Osteocyte (in vitro differentiated cells): Measurements from ENCODE around the gene RFLNA. TPM values are rescaled to one million over a fixed set of nuclear protein-coding genes. Genes with fewer than 3 reads are reported as not detected.

Experiments
- DNase-seq: peaks from one replicate; pipeline ENCODE4 v3.0.0; 2021; ENCODE audit warnings: mixed read lengths; ENCODE audit not compliant: unreplicated experiment; ENCODE audit errors: extremely low spot score
- H3K27ac Mint-ChIP-seq: one replicate; pipeline ENCODE4 v1.8.0; 2021; ENCODE audit warnings: mild to moderate bottlenecking, mixed read lengths; ENCODE audit not compliant: unreplicated experiment
- H3K27me3 Mint-ChIP-seq: one replicate; pipeline ENCODE4 v1.8.0; 2021; ENCODE audit warnings: mixed read lengths; ENCODE audit not compliant: unreplicated experiment
- H3K36me3 Mint-ChIP-seq: one replicate; pipeline ENCODE4 v1.8.0; 2021; ENCODE audit warnings: mixed read lengths; ENCODE audit not compliant: unreplicated experiment
- H3K4me1 Mint-ChIP-seq: one replicate; pipeline ENCODE4 v1.8.0; 2021; ENCODE audit warnings: mixed read lengths; ENCODE audit not compliant: unreplicated experiment
- H3K4me3 Mint-ChIP-seq: one replicate; pipeline ENCODE4 v1.8.0; 2021; ENCODE audit warnings: mild to moderate bottlenecking, moderate library complexity, mixed read lengths; ENCODE audit not compliant: unreplicated experiment
- H3K9me3 Mint-ChIP-seq: one replicate; pipeline ENCODE4 v1.8.0; 2021; ENCODE audit warnings: mixed read lengths; ENCODE audit not compliant: unreplicated experiment
- total RNA-seq: library from RNA; stranded (reverse); gene quantifications from 2 replicates; pipeline ENCODE4 v1.2.1, GENCODE V29; 2021
- TF ChIP-seq, protein P1 (sequence below): fragments of 200-600 bp; sonication (generic); IDR thresholded peaks from 2 replicates; pipeline ENCODE4 v1.5.0; 2021; ENCODE audit warnings: antibody characterized with exemption, mild to moderate bottlenecking, moderate library complexity

Gene RFLNA
- total RNA-seq, 1 donor from 2014 or later = 0.91 TPM

DNA sequence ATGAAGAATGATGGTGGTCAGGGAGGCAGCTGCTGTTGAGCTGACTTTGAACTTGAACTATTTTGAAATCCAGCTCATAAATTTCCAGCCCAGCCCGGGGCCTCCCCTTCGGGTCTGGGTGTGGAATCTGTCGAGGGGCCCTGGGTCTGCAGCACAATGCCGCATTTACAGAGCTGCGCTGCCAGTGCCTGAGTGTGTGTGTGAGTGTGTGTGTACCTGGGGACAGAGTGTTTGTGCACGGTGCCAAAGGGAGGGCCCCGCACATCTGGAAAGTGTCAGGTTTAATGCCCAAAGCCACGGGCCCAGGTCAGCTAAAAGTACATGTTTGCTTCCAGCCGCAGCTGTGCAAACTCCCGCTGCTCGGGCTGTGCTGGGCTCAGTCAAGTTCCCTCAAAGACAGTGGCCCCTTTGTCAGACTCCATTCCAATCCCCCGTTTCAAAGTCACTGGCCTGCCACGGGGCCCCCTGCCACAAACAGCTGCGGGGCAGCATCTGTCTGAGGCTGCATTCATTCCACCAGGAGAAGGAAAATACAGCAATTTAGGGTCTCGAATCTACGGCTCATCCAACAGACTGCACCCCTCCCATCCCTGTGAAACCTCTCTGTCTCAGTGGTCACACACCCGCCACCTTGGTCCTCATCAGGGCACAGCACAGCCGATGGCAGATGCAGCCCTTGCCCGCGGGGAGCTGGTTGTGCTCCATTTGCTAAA lies 16.3 kb upstream of the RFLNA start:
- TF ChIP-seq, protein P1, sequence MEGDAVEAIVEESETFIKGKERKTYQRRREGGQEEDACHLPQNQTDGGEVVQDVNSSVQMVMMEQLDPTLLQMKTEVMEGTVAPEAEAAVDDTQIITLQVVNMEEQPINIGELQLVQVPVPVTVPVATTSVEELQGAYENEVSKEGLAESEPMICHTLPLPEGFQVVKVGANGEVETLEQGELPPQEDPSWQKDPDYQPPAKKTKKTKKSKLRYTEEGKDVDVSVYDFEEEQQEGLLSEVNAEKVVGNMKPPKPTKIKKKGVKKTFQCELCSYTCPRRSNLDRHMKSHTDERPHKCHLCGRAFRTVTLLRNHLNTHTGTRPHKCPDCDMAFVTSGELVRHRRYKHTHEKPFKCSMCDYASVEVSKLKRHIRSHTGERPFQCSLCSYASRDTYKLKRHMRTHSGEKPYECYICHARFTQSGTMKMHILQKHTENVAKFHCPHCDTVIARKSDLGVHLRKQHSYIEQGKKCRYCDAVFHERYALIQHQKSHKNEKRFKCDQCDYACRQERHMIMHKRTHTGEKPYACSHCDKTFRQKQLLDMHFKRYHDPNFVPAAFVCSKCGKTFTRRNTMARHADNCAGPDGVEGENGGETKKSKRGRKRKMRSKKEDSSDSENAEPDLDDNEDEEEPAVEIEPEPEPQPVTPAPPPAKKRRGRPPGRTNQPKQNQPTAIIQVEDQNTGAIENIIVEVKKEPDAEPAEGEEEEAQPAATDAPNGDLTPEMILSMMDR = no peak
- no peak for DNase-seq
- peak overlapping the region; percentile 59 for H3K27ac Mint-ChIP-seq
- H3K4me1 Mint-ChIP-seq = peaks cover 28% of the 10 kb centered on the region
- no peaks in the 10 kb centered on the region for H3K9me3 Mint-ChIP-seq
- H3K4me3 Mint-ChIP-seq = peak overlapping the region; percentile 38
- H3K36me3 Mint-ChIP-seq = no peaks in the 10 kb centered on the region
- H3K27me3 Mint-ChIP-seq = peaks cover 46% of the 10 kb centered on the region

DNA sequence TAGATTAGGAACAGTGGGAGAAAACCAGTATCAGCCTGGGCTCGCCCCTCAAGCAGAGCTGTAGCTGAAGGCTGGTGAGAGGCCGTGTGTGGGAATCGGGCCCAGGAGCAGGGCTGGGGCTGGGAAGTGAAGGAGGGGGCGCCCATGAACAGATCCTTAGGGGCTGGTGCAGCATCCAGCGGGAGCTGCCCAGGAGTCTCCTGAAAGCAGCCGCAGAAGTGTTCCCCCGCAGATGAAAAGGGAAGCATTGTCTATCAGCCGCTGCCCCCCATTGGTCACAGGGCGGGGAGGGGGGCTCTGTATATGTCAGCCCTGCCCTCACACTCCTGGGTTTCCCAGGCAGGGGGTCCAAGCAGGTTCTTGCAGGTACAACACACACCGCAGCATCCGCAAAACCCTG lies 15.6 kb upstream of the RFLNA start:
- H3K4me3 Mint-ChIP-seq = no peak overlapping the region
- H3K9me3 Mint-ChIP-seq = peaks cover 4% of the 10 kb centered on the region
- H3K4me1 Mint-ChIP-seq = peaks cover 28% of the 10 kb centered on the region
- H3K27me3 Mint-ChIP-seq = peaks cover 49% of the 10 kb centered on the region
- H3K36me3 Mint-ChIP-seq = no peaks in the 10 kb centered on the region
- TF ChIP-seq, protein P1 = no peak
- no peak overlapping the region for H3K27ac Mint-ChIP-seq
- DNase-seq = no peak

DNA sequence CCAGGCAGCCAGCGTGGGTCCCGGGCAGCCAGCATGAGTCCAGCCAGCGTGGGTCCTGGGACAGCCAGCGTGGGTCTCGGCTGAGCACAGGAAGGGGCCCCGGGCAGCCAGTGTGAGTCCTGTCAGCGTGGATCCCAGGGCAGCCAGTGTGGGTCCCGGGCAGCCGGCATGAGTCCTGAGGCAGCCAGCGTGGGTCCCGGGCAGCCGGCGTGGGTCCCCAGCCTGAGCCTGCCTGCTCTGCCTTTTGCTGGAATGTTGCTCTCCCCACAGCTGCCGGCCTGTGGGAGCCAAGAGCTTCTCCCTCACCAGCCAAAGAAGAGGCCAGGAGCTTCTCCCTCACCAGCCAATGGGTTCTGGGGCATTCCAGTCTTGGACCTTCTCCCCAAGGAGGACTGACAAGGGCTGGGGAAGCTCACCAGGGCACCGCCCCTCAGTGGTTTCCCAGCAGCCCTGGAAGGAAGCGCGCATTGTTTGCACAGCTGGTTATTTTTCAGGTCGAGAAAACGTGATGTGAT lies 15.0 kb upstream of the RFLNA start:
- H3K27me3 Mint-ChIP-seq = peaks cover 55% of the 10 kb centered on the region
- H3K36me3 Mint-ChIP-seq = no peaks in the 10 kb centered on the region
- H3K27ac Mint-ChIP-seq = no peak overlapping the region
- TF ChIP-seq, protein P1 = no peak
- H3K4me3 Mint-ChIP-seq = no peak overlapping the region
- peaks cover 28% of the 10 kb centered on the region for H3K4me1 Mint-ChIP-seq
- peaks cover 10% of the 10 kb centered on the region for H3K9me3 Mint-ChIP-seq
- DNase-seq = no peak

DNA sequence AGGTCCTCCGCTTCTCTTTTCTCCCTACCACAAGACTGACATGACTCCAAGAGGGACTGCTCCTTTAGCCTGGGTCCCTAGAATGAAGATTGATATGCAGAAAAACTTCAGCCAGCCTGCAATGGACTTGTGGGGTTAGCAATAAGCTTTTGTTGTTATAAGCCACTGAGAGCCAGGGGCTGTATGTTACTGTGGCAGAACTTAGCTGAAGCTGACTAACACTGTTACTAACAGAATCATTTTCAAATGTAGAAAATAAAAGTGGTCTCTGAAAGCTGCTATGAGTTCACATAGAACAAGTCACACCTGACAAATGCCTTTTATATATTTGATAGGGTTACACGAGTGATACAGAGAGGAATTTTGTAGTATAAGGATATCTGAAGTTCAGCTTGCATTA lies 13.6 kb upstream of the RFLNA start:
- Mint-ChIP-seq H3K27ac (no peak overlapping the region), H3K36me3 (no peaks in the 10 kb centered on the region), H3K4me3 (no peak overlapping the region), H3K27me3 (peaks cover 52% of the 10 kb centered on the region), H3K4me1 (peaks cover 29% of the 10 kb centered on the region), H3K9me3 (peaks cover 11% of the 10 kb centered on the region)
- DNase-seq = no peak
- TF ChIP-seq, protein P1 = no peak

DNA sequence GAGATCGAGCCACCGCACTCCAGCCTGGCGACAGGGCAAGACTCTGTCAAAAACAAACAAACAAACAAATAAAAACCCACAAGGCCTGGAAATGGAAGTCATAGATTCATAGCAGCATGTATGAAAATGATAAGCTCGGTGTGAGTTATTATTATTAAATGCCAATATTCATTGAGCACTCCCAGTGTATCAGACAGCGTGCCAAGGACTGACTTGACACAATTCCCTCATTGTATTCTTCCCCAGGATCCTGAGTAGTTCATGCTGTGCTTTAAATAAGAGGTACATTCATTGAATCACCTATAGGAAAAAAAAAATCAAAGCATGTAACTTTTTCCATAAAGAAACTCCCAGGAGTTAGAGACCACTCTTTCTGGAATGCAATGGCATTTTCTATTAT lies 12.6 kb upstream of the RFLNA start:
- peaks cover 33% of the 10 kb centered on the region for H3K4me1 Mint-ChIP-seq
- no peak for DNase-seq
- no peak overlapping the region for H3K4me3 Mint-ChIP-seq
- peaks cover 11% of the 10 kb centered on the region for H3K9me3 Mint-ChIP-seq
- H3K36me3 Mint-ChIP-seq = no peaks in the 10 kb centered on the region
- peaks cover 45% of the 10 kb centered on the region for H3K27me3 Mint-ChIP-seq
- TF ChIP-seq, protein P1 = no peak
- no peak overlapping the region for H3K27ac Mint-ChIP-seq
